Mesothelial cell of epicardium (in vitro differentiated cells): ENCODE measurements around the gene UBE2M. TPM values are rescaled to one million over a fixed set of nuclear protein-coding genes. Genes with fewer than 3 reads are reported as not detected.
A peak's percentile ranks its signal among the peaks of the same experiment; 100 is the strongest.

Experiments used
- DNase-seq, 2 experiments: peaks; one replicate each; pipeline ENCODE4 v3.0.0; 2021; ENCODE audit warnings: low spot score in 2 of 2; ENCODE audit not compliant: unreplicated experiment in 2 of 2
- H3K27ac Mint-ChIP-seq: 2 replicates; pipeline ENCODE4 v1.8.0; 2021; ENCODE audit warnings: mixed read lengths
- H3K27me3 Mint-ChIP-seq: 2 replicates; pipeline ENCODE4 v1.8.0; 2021; ENCODE audit warnings: low read depth, mixed read lengths
- H3K36me3 Mint-ChIP-seq: 2 replicates; pipeline ENCODE4 v1.8.0; 2021; ENCODE audit warnings: mixed read lengths
- H3K4me1 Mint-ChIP-seq: 2 replicates; pipeline ENCODE4 v1.8.0; 2021; ENCODE audit warnings: mixed read lengths
- H3K4me3 Mint-ChIP-seq: 2 replicates; pipeline ENCODE4 v1.8.0; 2021; ENCODE audit warnings: mild to moderate bottlenecking, moderate library complexity, mixed read lengths
- H3K9me3 Mint-ChIP-seq: 2 replicates; pipeline ENCODE4 v1.8.0; 2021; ENCODE audit warnings: mixed read lengths
- total RNA-seq: library from RNA; stranded (reverse); gene quantifications from 3 replicates; pipeline ENCODE4 v1.2.1, GENCODE V29; 2021
- TF ChIP-seq, protein P1 (sequence below): fragments of 200-600 bp; sonication (generic); IDR thresholded peaks from one replicate; pipeline ENCODE4 v1.5.0; 2021; ENCODE audit warnings: antibody characterized with exemption; ENCODE audit not compliant: unreplicated experiment

Gene UBE2M
- total RNA-seq, 1 donor from 2014 or later = 73.4 TPM

DNA sequence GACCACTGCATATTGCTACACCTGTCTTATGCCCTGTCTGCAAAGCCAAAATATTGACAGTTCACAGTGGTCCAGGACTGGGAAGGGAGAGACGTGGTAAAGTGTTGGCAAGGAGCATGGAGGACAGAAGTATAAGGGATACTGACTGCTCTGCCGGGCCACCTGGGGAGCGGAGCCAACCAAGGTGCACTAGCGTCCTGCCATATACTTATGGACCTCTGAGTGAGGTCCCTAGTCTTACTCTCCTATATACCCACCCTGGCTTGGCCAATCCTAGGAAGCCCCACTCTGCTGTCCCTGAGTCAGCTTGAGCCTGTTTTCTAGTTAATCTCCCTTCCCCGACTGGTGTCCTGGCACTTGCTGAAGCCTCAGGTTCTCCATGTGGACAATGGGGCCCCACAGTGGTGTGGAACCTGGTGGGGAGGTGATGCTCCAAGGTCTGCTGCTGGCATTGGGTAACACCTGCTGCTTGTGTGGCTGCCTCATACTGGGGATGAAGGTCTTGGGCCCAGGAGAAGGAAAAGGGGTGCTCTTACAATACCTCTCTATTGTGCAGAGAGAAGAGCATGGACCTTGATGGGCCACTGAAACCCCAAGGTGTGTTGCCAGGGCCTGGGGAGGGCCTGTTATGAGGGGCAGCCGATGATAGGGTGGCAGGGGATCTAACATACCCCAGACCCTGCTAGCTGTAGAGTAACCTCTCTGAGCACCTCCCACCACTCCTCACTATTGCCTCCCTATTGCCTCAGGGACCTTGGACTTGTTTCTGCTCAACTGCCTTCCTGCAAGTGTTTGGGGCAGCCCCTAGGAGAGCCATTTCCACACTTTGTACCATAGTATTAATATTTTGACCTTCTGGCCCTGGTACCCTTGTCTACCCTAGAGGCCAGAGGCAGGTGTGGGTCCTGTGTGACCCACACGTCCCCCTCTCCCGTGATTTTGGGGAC is 21.3 kb downstream of the UBE2M start:
- Mint-ChIP-seq H3K4me1 (peaks cover 5% of the 10 kb centered on the region), H3K27me3 (peaks cover 23% of the 10 kb centered on the region), H3K9me3 (no peaks in the 10 kb centered on the region), H3K4me3 (peak overlapping the region; percentile 69), H3K27ac (no peak overlapping the region), H3K36me3 (no peaks in the 10 kb centered on the region)
- no peak for DNase-seq
- TF ChIP-seq, protein P1, sequence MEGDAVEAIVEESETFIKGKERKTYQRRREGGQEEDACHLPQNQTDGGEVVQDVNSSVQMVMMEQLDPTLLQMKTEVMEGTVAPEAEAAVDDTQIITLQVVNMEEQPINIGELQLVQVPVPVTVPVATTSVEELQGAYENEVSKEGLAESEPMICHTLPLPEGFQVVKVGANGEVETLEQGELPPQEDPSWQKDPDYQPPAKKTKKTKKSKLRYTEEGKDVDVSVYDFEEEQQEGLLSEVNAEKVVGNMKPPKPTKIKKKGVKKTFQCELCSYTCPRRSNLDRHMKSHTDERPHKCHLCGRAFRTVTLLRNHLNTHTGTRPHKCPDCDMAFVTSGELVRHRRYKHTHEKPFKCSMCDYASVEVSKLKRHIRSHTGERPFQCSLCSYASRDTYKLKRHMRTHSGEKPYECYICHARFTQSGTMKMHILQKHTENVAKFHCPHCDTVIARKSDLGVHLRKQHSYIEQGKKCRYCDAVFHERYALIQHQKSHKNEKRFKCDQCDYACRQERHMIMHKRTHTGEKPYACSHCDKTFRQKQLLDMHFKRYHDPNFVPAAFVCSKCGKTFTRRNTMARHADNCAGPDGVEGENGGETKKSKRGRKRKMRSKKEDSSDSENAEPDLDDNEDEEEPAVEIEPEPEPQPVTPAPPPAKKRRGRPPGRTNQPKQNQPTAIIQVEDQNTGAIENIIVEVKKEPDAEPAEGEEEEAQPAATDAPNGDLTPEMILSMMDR = no peak

DNA sequence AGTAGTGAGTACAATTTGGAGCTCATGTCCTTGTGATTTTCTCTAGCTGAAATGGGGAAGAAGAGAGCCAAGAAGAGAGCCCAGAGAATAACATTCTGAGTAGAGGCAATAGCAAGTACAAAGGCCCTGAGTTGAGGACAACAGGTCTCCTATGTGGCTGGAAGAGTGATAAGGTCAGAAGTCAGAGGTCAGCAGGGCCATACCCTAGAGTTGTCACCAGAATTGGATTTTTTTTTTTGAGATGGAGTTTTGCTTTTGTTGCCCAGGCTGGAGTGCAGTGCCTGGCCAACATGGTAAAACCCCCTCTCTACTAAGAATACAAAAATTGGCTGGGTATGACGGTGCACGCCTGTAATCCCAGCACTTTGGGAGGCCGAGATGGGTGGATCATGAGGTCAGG is 22.6 kb downstream of the UBE2M start:
- no peaks in the 10 kb centered on the region for H3K36me3 Mint-ChIP-seq
- peaks cover 5% of the 10 kb centered on the region for H3K4me1 Mint-ChIP-seq
- H3K4me3 Mint-ChIP-seq = no peak overlapping the region
- H3K27me3 Mint-ChIP-seq = peaks cover 28% of the 10 kb centered on the region
- no peak overlapping the region for H3K27ac Mint-ChIP-seq
- H3K9me3 Mint-ChIP-seq = no peaks in the 10 kb centered on the region
- TF ChIP-seq, protein P1 = no peak
- no peak for DNase-seq

DNA sequence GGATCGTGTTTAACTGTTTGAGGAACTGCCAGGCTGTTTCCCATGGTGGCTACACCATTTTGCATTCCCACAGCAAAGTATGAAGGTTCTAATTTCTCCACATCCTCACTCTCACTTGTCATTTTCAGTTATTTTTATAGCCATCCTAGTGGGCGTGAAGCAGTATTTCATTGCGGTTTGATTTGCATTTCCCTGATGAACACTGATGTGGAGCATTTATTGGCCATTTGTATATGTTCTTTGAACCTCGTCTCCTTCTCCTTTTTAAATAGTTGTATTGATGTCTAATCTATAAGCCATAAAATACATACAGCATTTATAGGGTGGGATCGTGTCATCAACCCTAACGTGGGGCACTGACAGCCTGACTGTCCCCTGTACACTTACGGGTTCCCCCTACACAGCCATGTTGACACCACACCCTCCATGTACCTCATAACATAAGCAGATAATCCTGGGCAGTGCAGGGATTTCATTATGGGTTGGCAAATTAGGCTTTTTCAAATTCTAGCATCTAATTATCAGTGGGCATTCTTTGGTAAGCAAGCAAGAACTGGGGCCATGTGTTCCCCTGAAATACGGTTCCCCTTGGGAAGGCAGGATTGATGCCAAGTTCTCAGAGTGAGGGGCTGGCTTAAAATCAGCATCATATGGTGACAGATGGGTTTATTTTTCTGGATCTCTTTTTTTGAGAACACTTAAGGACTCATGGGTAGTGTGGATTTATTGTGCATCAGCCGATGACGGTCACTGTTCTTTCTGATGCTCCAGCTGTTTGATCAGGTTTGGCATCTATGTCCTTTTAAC is 27.2 kb downstream of the UBE2M start:
- no peaks in the 10 kb centered on the region for H3K36me3 Mint-ChIP-seq
- peaks cover 20% of the 10 kb centered on the region for H3K27me3 Mint-ChIP-seq
- H3K4me3 Mint-ChIP-seq = no peak overlapping the region
- TF ChIP-seq, protein P1 = no peak
- no peaks in the 10 kb centered on the region for H3K4me1 Mint-ChIP-seq
- DNase-seq = no peak
- no peak overlapping the region for H3K27ac Mint-ChIP-seq
- H3K9me3 Mint-ChIP-seq = no peaks in the 10 kb centered on the region

GRCh38 chr19:58529405-58529804 is 29.0 kb downstream of the UBE2M start:
- H3K27me3 Mint-ChIP-seq = peaks cover 20% of the 10 kb centered on the region
- no peak for DNase-seq
- TF ChIP-seq, protein P1 = no peak
- H3K36me3 Mint-ChIP-seq = no peaks in the 10 kb centered on the region
- no peak overlapping the region for H3K27ac Mint-ChIP-seq
- H3K9me3 Mint-ChIP-seq = no peaks in the 10 kb centered on the region
- no peak overlapping the region for H3K4me3 Mint-ChIP-seq
- H3K4me1 Mint-ChIP-seq = no peaks in the 10 kb centered on the region

GRCh38 chr19:58522709-58523108 is 35.7 kb downstream of the UBE2M start:
- H3K27me3 Mint-ChIP-seq = no peaks in the 10 kb centered on the region
- H3K36me3 Mint-ChIP-seq = no peaks in the 10 kb centered on the region
- DNase-seq = no peak
- H3K4me1 Mint-ChIP-seq = peaks cover 21% of the 10 kb centered on the region
- no peak overlapping the region for H3K27ac Mint-ChIP-seq
- H3K4me3 Mint-ChIP-seq = no peak overlapping the region
- no peaks in the 10 kb centered on the region for H3K9me3 Mint-ChIP-seq
- TF ChIP-seq, protein P1 = no peak
